Measurements from ENCODE around the gene NOS1.
"Not testable (repeated sequence)": the region's sequence is repeated elsewhere in the genome, so short reads cannot be mapped to it uniquely, and the experiment has no call there.

NOS1 gene

DNA sequence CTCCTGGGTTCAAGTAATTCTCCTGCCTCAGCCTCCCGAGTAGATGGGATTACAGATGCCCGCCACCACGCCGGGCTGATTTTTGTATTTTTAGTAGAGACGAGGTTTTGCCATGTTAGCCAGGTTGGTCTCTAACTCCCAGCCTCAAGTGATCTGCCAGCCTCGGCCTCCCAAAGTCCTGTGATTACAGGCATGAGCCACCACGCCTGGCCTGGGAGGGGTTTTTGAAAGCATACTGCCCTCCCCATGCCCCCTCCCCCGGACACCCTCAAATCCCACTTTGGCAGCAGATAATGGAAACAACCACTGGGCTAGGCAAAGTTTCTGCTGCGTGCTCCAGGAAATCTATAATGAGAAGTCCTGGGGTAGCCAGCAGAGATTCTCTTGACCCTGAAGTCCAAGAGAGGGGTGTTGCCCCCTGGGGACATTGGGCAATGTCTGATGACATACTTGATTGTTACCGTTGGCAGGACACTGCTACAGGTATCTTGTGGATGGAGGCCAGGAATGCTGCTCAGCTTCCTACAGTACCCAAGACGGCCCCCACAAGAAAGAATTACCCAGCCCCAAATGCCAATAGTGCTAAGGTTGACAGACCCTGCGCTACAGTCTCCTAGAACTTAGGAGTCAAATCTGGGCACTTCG is 152.5 kb downstream of the NOS1 start:
- DNase-seq (ENCODE audit: low read depth): no peak

DNA sequence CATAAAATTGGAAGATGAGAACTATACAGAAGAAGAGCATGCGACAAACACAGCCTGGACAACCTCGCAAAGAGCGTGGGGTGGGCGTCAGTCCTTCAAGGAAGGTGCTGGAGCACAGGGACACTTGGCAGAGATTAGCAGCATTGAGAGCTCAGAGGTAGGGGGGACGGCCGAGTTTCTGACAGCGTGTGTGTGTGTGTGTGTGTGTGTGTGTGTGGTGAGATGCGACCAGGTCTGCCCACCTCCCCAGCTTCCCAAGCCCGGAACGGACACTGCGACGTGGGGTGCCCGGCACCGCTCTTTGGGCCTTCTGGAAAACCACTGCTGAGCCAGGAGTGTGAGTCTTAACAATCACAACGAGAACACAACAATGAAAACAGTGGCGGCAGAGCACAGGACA is 153.2 kb downstream of the NOS1 start:
- DNase-seq (ENCODE audit: low read depth): no peak

DNA sequence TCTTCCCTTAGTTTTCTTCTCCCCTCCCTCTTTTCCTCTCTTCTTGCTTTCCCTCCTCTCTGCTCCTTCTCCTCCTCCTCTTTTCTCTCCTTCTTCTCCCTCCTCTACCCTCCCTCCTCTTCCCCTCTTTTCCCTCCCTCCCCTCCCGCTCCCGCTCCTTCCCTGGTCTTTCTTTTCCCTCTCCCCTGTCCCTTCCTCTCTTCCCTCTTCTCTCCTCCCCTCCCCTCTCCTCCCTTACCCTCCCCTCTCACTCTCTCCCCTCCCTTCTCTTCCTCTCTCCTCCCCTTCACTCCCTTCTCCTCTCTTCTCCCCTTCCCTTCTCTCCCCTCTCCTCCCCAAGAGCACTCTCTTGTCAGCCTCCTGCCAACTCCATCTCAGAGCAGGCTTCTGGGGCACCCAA is 153.8 kb downstream of the NOS1 start:
- DNase-seq (ENCODE audit: low read depth): no peak

DNA sequence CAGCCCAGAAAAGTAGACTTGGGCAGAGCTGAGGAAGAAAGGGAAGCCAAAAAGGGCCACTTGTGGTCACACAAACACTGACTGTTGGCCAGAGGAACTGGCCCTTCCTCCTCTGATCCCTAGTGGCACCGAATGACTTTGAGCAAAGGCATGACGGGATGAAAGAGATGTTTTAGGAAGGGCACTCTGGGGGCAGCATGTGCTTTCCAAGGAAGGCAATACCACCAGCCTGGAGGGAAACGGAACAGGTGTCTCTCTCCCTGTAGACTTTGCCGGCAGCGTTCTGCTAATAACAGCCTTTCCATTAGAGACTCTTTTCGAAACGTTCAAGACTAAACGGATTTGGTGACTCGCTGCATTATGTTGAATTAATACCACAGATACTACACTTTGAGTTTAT is 158.9 kb downstream of the NOS1 start:
- no peak for DNase-seq (ENCODE audit: low read depth)

DNA sequence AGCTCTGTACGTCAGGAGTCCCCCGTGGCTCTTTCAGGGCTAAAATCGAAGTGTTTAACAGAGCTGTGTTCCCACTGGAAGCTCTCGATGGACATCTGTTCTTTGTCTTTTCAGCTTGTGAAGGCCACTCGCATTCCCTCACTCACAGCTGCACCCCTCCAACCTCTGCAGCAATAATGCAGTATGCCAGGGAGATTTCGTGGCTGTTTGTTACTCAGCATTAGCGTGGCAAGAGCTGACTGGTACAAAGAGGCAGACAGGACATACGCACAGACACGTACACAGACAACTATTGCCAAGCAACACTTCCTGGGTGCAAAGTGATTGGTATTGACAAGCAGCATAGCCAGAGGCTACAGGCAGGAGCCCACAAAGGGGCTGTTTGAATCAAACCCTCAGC is 159.4 kb downstream of the NOS1 start:
- DNase-seq (ENCODE audit: low read depth): no peak

DNA sequence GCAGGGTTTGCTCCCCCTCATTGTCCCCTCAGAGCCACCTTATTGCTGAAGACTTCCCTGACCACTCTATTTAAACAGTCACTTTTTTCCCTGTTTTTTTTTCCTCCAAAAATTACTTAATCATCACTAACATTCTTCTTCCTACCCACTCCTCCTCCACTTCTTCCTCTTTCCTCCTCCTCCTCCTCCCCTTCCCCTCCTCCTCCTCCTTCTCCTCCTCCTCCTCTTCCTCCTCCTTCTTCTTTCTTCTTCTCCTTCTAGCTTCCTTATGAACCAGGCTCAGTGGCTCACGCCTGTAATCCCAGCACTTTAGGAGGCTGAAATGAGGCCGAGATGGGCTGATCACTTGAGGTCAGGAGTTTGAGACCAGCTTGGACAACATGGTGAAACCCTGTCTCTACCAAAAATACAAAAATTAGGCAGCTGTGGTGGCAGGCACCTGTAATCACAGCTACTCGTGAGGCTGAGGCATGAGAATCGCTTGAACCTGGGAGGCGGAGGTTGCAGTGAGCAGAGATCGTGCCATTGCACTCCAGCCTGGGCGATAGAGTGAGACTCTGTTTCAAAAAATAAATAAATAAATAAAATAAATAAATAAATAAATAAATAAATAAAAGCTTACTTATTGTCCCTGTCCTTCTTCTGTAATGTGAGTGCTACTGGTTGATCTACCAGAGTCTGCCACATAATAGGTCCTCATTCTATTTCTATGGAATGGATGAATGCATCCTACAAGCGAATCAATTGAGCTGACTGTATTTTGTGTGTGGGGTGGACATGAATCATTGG is 161.3 kb downstream of the NOS1 start:
- not testable (repeated sequence) for DNase-seq (ENCODE audit: low read depth)

DNA sequence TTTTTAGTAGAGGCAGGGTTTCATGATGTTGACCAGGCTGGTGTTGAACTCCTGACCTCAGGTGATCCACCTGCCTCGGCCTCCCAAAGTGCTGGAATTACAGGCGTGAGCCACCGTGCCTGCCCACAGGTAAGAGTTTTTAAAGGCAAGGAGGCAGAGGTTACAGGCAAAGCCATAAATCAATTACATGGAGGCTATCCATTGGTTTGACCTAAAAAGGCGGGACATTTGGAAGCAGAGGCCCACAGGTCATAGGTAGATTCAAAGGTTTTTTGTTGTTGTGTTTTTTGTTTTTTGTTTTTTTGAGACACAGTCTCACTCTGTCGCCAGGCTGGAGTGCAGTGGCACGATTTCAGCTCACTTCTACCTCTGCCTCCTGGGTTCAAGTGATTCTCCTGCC is 165.1 kb downstream of the NOS1 start:
- DNase-seq (ENCODE audit: low read depth): not testable (repeated sequence)

DNA sequence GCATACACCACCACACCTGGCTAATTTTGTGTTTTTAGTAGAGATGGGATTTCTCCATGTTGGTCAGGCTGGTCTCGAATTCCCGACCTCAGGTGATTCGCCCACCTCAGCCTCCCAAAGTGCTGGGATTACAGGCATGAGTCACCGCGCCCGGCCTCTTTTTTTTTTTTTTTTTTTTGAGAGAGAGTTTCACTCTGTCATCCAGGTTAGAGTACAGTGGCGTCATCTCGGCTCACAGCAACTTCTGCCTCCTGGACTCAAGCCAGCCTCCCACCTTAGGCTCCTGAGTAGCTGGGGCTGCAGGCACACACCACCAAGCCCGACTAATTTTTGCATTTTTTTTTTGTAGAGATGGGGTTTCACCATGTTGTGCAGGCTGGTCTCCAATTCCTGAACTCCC is 166.4 kb downstream of the NOS1 start:
- not testable (repeated sequence) for DNase-seq (ENCODE audit: low read depth)

DNA sequence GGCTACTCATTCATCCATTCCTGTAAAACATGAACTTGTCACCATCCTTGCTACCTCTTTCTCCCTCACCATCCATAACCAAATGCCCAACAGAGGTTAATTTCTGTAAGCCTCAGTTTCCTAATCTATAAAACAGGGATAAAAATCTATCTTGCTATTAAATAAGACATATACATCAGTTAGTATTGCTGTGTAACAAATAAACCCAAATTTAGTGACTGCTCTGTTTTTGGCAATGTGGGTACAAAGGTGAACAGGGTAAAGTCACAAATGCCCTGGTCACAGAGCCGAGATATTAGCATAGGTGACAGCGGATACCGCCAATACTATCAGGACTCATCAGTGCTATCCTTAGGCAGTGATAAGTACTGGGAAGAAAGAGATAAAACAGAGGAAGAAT is 167.5 kb downstream of the NOS1 start:
- no peak for DNase-seq (ENCODE audit: low read depth)

DNA sequence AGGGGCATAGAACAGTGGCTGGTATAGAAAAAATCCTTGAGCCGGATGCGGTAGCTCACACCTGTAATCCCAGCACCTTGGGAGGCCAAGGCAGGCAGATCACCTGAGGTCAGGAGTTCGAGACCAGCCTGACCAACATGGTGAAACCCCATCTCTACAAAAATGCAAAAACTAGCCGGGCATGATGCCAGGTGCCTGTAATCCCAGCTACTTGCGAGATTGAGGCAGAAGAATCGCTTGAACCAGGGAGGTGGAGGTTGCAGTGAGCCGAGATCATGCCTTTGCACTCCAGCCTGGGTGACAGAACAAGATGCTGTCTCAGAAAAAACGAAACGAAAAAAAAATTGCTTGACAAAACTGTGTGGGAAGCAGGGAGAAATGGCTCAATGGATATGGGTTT is 168.8 kb downstream of the NOS1 start:
- DNase-seq (ENCODE audit: low read depth): not testable (repeated sequence)

DNA sequence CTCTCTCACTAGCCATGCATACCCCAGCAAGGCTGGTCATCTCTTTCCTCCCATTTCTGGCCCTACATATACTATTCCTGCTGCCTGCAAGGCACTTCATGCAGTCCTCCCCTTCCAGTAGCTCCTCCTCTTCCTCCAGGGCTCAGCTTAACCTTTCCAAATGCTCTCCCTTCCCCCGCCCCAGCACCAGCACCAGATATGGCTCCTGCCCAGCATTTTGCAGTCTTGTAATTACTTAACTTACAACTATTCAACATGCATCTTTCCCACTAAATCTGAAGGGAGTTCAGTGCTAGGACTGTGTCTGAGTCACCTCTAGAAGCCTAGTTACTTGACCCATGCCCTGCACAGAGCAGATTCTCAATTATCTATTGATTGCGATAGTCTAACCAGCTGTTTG is 169.4 kb downstream of the NOS1 start:
- no peak for DNase-seq (ENCODE audit: low read depth)

DNA sequence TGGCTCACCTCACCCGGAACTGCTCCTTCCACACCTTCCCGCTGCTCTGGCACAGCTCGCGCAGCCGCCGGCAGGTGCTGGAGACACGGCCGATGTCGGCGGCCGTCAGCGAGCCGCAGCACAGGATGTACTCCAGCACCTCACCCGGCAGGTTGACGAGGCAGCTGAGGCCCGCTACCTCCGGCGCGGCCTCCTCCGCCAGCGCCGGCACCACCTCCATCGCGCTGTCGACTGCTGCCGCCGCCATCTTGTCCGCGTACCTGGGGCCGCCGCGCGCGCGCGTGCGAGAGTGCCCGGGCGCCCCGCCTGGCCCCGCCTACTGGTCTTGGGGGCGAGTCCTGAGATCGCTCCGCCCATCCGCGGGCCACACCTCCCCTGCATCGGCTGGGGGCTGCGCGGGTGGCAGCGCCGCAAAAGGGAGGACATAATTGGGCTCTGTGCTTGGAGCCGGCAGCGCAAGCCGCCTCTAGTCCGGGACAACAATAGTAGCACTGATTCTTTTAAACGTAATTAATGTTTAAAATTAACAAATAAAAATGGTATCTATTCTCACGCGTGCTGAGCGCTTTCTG is 171.1 kb downstream of the NOS1 start, which contains the start of gene FBXO21:
FBXO21 (minus strand) TSS at position 261 of the 572 bp plus-strand sequence; CDS start at position 247, 14 bp downstream.
- peak; percentile 66 for DNase-seq (ENCODE audit: low read depth)

DNA sequence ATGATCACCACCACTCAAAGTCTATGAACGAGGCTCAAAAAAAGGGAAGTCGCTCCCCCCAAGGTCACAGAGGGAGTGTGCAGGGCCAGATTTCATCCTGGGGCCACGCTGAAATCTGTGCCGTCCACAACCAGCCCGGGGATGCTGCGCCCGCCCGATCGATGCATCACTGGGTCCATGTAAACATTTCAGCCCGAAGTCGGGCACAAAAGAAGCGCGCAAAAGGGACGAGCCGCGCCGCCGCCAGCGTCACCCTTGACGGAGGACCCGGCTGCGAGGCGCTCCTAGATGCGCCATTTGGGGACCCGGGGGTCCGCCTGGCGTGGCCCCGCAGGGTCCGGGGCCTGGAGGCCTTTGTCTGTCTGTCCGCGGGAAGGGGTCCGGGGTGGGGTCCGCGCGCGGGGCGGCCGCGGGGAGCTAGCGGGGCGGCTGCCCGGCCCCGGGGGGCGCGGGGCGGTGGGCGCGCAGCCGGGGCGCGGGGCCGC is 171.7 kb downstream of the NOS1 start:
- DNase-seq (ENCODE audit: low read depth): no peak

DNA sequence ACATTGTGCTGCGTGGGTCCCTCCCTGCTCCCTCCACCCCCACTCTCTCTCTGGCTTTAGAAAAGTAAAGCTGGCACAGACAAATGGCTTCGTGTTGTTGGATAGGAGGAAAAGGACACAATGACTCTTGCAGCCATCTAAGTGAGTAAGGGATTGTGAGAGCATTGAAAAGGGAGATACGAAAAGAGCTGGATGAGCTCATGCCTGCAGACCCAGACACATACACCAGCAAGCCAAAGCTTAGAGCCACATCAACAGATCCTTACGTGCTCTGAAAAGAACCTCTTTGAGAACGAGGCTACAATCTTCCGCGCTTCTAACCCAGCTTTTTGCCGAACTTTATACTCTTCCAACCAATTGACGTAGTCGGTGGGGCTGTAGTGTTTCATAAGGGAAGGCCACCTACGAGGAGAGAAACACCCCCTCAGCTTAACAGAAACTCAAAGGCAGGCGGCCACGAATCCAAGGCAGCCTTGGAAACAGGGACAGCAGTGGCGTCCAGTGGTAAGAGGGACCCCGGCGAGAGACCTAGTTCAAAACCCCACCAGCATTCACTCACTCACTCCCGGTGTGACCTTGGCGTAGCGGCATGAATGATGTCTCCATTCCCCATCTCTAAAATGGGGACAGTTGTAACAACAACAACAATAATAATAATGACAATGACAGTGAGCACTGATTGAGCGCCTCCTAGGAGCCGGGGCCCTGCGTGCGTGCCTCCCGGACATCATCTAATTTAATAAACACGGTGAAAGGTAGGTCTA is 172.3 kb downstream of the NOS1 start:
- DNase-seq (ENCODE audit: low read depth): no peak

DNA sequence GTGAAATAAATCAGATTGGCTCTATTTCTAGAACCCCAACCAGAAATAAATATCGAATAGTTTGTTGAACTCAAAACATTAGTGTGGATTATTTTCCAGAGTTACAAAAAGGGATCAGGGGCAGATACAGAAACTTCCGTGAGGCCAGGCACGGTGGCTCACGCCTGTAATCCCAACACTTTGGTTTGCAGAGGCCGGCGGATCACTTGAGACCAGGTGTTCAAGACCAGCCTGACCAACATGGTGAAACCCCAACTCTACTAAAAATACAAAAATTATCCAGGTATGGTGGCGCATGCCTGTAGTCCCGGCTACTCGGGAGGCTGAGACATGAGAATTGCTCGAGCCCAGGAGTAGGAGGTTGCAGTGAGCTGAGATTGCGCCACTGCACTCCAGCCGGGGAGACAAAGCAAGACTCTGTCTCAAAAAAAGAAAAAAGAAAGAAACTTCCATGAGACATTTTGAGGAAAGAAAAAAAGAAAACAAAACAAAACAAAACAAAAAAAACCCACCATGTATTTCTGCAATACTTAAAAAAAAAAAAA is 173.2 kb downstream of the NOS1 start:
- DNase-seq (ENCODE audit: low read depth): no peak

DNA sequence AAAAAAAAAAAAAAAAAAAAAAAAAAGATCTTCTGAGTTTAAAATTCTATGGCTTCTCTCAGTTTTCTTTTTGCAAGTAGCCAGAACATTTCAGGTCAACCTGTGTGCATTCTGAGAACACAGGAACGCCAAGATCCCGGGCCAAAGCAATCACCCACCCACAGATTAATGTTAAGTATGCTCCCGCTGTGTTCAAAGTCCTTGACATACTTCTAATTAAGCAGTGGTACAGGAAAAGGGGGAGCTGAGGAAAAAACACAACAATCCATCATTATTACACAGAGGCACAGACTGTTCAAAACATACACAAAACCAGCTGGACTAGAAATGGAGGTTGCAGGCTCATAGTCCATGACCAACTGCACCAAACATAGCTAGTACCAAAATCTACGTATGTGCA is 174.0 kb downstream of the NOS1 start:
- no peak for DNase-seq (ENCODE audit: low read depth)

DNA sequence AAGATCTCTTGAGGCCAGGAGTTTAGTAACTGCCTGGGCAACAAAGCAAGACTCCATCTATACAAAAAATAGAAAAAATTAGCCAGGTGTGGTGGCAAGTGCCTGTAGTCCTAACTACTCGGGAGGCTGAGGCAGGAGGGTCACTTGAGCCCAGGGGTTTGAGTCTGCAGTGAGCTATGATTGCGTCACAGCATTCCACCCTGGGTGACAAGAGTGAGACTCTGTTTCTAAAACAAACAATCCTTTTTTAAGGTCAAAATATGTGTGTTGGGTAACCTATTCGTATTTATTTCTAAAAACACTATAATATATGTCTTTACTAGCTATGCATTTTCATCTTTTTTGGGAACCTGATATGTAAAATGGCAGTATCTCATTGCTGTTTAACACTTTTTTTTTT is 178.6 kb downstream of the NOS1 start:
- DNase-seq (ENCODE audit: low read depth): no peak

DNA sequence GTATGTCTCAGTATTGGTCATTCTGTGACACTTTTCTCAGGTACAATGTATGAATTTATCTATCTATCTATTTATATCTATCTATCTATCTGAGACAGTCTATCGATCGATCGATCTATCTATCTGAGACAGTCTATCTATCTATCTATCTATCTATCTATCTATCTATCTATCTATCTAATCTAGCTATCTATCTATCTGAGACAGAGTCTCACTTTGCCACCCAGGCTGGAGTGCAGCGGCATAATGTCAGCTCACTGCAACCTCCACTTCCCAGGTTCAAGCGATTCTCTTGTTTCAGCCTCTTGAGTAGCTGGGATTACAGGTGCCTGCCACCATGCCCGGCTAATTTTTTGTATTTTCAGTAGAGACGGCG is 180.0 kb downstream of the NOS1 start:
- not testable (repeated sequence) for DNase-seq (ENCODE audit: low read depth)

DNA sequence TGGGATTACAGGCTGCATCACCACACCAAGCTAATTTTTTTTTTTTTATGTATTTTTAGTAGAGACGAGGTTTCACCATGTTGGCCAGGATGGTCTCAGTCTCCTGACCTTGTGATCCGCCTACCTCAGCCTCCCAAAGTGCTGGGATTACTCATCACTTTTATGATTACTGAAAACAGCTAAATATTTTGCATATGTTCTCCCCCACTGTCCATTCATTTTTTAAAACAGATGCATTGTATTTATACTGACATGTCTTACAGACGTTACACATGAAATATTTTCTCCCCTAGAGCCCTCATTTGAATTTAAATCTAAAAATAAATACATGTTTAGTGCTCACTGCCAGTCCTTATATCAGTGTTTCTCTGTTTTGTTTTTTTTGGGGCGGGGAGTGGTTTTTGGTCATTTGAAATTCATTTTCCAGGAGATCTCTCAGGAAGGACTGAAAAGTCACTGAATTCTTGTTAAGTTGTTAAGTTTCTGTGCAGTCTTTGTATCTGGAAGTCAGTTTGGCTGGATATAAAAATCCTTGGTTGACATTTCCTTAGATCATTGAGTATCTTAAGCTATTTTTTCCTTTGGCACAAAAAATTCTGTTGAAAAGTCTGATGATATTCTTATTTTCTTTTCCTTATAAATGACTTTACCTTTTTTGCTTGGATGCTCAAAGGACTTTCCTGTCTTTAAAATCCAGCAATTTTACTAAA is 180.5 kb downstream of the NOS1 start:
- no peak for DNase-seq (ENCODE audit: low read depth)

DNA sequence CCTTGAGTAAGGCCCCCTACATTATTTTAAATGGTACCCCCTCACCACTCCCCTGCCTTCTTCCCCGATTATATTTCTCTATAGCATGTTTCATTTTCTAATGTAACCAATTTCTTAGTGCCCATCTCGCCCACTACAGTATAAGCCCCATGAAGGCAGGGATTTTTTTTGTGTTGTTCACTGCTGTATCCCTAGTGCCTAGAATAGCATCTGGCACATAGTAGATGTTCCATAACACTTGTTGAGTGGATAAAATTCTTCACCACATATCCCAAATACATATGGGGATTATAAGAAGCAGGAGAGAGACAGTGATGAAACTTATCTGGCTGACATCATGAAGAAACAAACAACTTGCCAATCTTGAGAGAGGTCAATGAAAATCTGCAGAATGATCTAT is 182.7 kb downstream of the NOS1 start:
- DNase-seq (ENCODE audit: low read depth): no peak

DNA sequence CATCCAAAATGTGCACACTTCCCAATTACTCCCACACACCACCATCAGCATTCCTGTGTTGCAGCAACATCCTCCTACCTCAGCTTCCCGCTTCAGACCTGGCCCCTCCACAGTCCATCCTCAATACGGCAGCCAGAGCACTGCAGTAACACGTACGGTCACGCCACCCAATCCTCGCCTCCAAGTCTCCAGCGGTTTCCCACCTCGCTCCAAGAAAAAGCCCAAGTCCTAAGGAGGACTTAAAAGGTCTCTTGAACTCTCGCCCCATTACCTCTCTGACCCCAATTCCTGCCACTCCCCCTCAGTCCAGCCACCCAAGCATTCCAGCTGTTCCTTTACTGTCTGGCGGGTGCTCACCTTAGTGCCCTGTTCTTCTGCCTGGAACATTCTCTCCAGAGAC is 183.1 kb downstream of the NOS1 start:
- DNase-seq (ENCODE audit: low read depth): no peak

DNA sequence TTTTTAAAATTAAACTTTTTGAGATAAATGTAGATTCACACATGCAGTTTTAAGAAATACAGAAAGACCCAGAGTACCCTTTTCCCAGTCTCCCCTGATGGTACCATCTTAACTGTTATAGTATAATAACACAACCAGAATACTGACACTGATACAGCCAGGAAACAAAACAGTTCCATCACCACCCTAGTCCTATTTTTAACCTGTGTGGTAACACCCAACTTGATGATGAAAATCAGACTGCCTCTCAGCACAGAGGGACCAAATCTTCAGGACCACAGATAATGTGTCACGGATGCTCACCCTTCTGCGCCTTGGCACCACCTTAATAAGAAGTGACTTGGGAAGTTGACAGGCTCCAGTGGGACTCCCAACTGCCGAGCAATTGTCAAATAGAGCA is 189.3 kb downstream of the NOS1 start:
- no peak for DNase-seq (ENCODE audit: low read depth)
